HEK293 (cell line): ENCODE data around the gene S100A2.
A peak's percentile ranks its signal among the peaks of the same experiment; 100 is the strongest.

Experiments used
- CTCF ChIA-PET: fragments of 350-600 bp; formaldehyde crosslinking; extraction: SDS; loops from one replicate; lab custom pipeline; 2021; ENCODE audit warnings: antibody characterized with exemption; lab: Yijun Ruan, JAX
- POLR2A ChIA-PET: fragments of 300-600 bp; formaldehyde crosslinking; extraction: SDS; loops from one replicate; lab custom pipeline; 2020; ENCODE audit warnings: antibody characterized with exemption, inconsistent platforms; lab: Yijun Ruan, JAX
- H3K27ac ChIP-seq: fragments of 200-500 bp; sonication (Bioruptor generic); 2 replicates; pipeline ENCODE4 v1.5.1; 2014; ENCODE audit warnings: low read depth, low read length, control low read depth, inconsistent platforms; ENCODE audit errors: extremely low read depth
- H3K36me3 ChIP-seq, 2 experiments: fragments of 200-500 bp in 1 of 2; sonication (Bioruptor generic) in 1 of 2; 1 replicate in 1 of 2; 2 replicates in 1 of 2; pipeline ENCODE4 v1.5.1; 2014 to 2017; ENCODE audit warnings: inconsistent platforms in 2 of 2, low read length in 2 of 2; ENCODE audit not compliant: control insufficient read depth in 2 of 2, insufficient read depth in 1 of 2
- H3K4me1 ChIP-seq: fragments of 200-500 bp; sonication (Bioruptor generic); 2 replicates; pipeline ENCODE4 v1.5.1; 2014; ENCODE audit warnings: mild to moderate bottlenecking, low read length, inconsistent platforms; ENCODE audit not compliant: control insufficient read depth, insufficient read depth
- H3K4me3 ChIP-seq: 2 replicates; pipeline ENCODE4 v1.5.1; 2011; ENCODE audit warnings: low read depth, mild to moderate bottlenecking, control low read depth, low read length, moderate library complexity
- H3K9me3 ChIP-seq: fragments of 200-500 bp; sonication (Bioruptor generic); 2 replicates; pipeline ENCODE4 v1.5.1; 2014; ENCODE audit warnings: low read depth, low read length, inconsistent platforms; ENCODE audit not compliant: control insufficient read depth, insufficient read depth
- BCL6B ChIP-seq: fragments of 450-650 bp; formaldehyde crosslinking; IDR thresholded peaks from 2 replicates; pipeline ENCODE4 v1.5.1; 2017; ENCODE audit warnings: missing biosample characterization, missing genetic modification characterization
- EGR2 ChIP-seq: fragments of 450-650 bp; formaldehyde crosslinking; IDR thresholded peaks from 2 replicates; pipeline ENCODE4 v1.5.1; 2016; ENCODE audit warnings: low read depth, missing biosample characterization, missing genetic modification characterization
- GLIS2 ChIP-seq: fragments of 450-650 bp; formaldehyde crosslinking; IDR thresholded peaks from 2 replicates; pipeline ENCODE4 v1.5.1; 2016; ENCODE audit warnings: missing biosample characterization, missing genetic modification characterization
- KLF17 ChIP-seq: fragments of 450-650 bp; formaldehyde crosslinking; IDR thresholded peaks from 2 replicates; pipeline ENCODE4 v1.5.1; 2016; ENCODE audit warnings: missing biosample characterization, missing genetic modification characterization
- PBX3 ChIP-seq: sonication (generic); formaldehyde crosslinking; IDR thresholded peaks from 2 replicates; pipeline ENCODE4 v1.8.1; 2022; ENCODE audit warnings: mild to moderate bottlenecking, moderate library complexity, missing genetic modification reagents
- TRIM28 ChIP-seq: IDR thresholded peaks from 2 replicates; pipeline ENCODE4 v1.6.1; 2011; ENCODE audit warnings: low read length, control low read depth, borderline replicate concordance
- WT1 ChIP-seq: fragments of 450-650 bp; formaldehyde crosslinking; IDR thresholded peaks from 2 replicates; pipeline ENCODE4 v1.5.1; 2016; ENCODE audit warnings: missing biosample characterization, missing genetic modification characterization
- ZBTB20 ChIP-seq: fragments of 450-650 bp; formaldehyde crosslinking; IDR thresholded peaks from 2 replicates; pipeline ENCODE4 v1.5.1; 2016; ENCODE audit warnings: missing biosample characterization, missing genetic modification characterization
- ZBTB7A ChIP-seq: fragments of 450-650 bp; formaldehyde crosslinking; IDR thresholded peaks from 2 replicates; pipeline ENCODE4 v1.5.1; 2016; ENCODE audit warnings: low read depth, missing biosample characterization, missing genetic modification characterization
- ZNF335 ChIP-seq: fragments of 450-650 bp; formaldehyde crosslinking; conservative IDR thresholded peaks from 2 replicates; pipeline ENCODE4 v1.5.1; 2016; ENCODE audit warnings: missing biosample characterization, missing genetic modification characterization
- ZNF398 ChIP-seq: fragments of 450-650 bp; formaldehyde crosslinking; IDR thresholded peaks from 2 replicates; pipeline ENCODE4 v1.5.1; 2017; ENCODE audit warnings: missing biosample characterization, missing genetic modification characterization
- ZNF423 ChIP-seq: fragments of 450-650 bp; formaldehyde crosslinking; IDR thresholded peaks from 2 replicates; pipeline ENCODE4 v1.5.1; 2016; ENCODE audit warnings: missing biosample characterization, missing genetic modification characterization
- ZNF488 ChIP-seq: fragments of 450-650 bp; formaldehyde crosslinking; IDR thresholded peaks from 2 replicates; pipeline ENCODE4 v1.5.1; 2016; ENCODE audit warnings: missing biosample characterization, missing genetic modification characterization
- ZNF514 ChIP-seq: fragments of 450-650 bp; formaldehyde crosslinking; IDR thresholded peaks from 2 replicates; pipeline ENCODE4 v1.5.1; 2016; ENCODE audit warnings: missing biosample characterization, missing genetic modification characterization
- ZNF555 ChIP-seq: fragments of 450-650 bp; formaldehyde crosslinking; conservative IDR thresholded peaks from 2 replicates; pipeline ENCODE4 v1.5.1; 2017; ENCODE audit warnings: missing biosample characterization, mild to moderate bottlenecking, missing genetic modification characterization, inconsistent platforms
- ZNF560 ChIP-seq: fragments of 450-650 bp; formaldehyde crosslinking; IDR thresholded peaks from 2 replicates; pipeline ENCODE4 v1.5.1; 2017; ENCODE audit warnings: missing biosample characterization, missing genetic modification characterization, borderline replicate concordance
- ZNF639 ChIP-seq: fragments of 450-650 bp; formaldehyde crosslinking; IDR thresholded peaks from 2 replicates; pipeline ENCODE4 v1.5.1; 2016; ENCODE audit warnings: missing biosample characterization, missing genetic modification characterization
- ZNF785 ChIP-seq: fragments of 450-650 bp; formaldehyde crosslinking; IDR thresholded peaks from 2 replicates; pipeline ENCODE4 v1.5.1; 2016; ENCODE audit warnings: missing biosample characterization, missing genetic modification characterization

Gene S100A2

GRCh38 chr1:153610334-153610733, 44.7 kb upstream of the S100A2 start (continued):
- peak; percentile 76; the same call in 1 of the 2 replicates for TF ChIP-seq KLF17 (tag by site-specific recombination)
- TF ChIP-seq ZNF555, result no peak
- no peak for TF ChIP-seq ZNF560 (tag by site-specific recombination)
- no peak for TF ChIP-seq ZBTB20 (tag by site-specific recombination)
- no peak for TF ChIP-seq PBX3 (CRISPR knock-in tag)
- TF ChIP-seq GLIS2 (tag by site-specific recombination), result no peak
- no peak for TF ChIP-seq ZNF488 (tag by site-specific recombination)
- TF ChIP-seq BCL6B (tag by site-specific recombination), result no peak
- peak; percentile 4; the same call in 1 of the 2 replicates for TF ChIP-seq EGR2
- TF ChIP-seq, all 188 proteins: peak for 3

GRCh38 chr1:153609585-153609907, 43.9 kb upstream of the S100A2 start:
- ChIA-PET CTCF (interaction anchor here (0.6 to 1.3 kb wide), 2 partner anchors 13 to 630 kb away, joined by 3 read pairs; no protein-coding TSS in a partner anchor), POLR2A (interaction anchor here (3.3 kb wide), 1 partner anchor 17 kb away, joined by 10 read pairs; the partner anchor contains the start of gene S100A13)
- H3K27ac ChIP-seq, result no peak overlapping the region
- no peak overlapping the region for H3K4me3 ChIP-seq
- H3K36me3 ChIP-seq, result no peaks in the 10 kb centered on the region
- TF ChIP-seq ZNF514 (no peak), ZBTB7A (no peak), ZNF785 (tag by site-specific recombination) (no peak), TRIM28 (no peak), WT1 (no peak), ZNF423 (tag by site-specific recombination) (no peak), ZNF639 (tag by site-specific recombination) (no peak), ZNF335 (no peak), ZNF398 (tag by site-specific recombination) (no peak)
- no peaks in the 10 kb centered on the region for H3K4me1 ChIP-seq
- H3K9me3 ChIP-seq, result no peaks in the 10 kb centered on the region
